Measurements from ENCODE around the gene NR6A1. TPM values are rescaled to one million over a fixed set of nuclear protein-coding genes. Genes with fewer than 3 reads are reported as not detected.

The NR6A1 gene
- total RNA-seq, 4 donors from 2014 or later, result 1.7 to 8.4 (median 5.5) TPM

DNA sequence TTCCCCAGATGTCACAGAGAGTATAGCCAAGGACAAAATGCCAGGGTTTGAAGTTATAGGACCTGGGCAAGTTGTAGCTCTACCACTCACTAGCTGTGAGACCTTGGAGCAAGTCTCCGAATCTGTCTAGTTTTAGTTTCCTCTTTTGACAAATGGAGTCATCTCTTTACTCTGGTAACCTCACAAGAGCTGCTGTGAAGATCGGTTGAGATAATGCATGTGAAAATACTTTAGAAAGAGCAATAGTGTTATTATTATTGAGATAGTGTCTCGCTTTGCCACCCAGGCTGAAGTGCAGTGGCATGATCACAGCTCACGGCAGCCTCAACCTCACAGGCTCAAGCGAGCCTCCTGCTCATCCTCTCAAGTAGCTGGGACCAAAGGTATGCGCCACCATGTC lies 146.0 kb downstream of the NR6A1 start:
- no peak for DNase-seq (ENCODE audit: low spot score in 2 of 2)
- peaks cover 0 to 10% (median 0%) of the 10 kb centered on the region in 4 donors for H3K4me1 ChIP-seq
- H3K4me3 ChIP-seq, result no peak overlapping the region
- no peaks in the 10 kb centered on the region for H3K36me3 ChIP-seq
- TF ChIP-seq, protein P1, sequence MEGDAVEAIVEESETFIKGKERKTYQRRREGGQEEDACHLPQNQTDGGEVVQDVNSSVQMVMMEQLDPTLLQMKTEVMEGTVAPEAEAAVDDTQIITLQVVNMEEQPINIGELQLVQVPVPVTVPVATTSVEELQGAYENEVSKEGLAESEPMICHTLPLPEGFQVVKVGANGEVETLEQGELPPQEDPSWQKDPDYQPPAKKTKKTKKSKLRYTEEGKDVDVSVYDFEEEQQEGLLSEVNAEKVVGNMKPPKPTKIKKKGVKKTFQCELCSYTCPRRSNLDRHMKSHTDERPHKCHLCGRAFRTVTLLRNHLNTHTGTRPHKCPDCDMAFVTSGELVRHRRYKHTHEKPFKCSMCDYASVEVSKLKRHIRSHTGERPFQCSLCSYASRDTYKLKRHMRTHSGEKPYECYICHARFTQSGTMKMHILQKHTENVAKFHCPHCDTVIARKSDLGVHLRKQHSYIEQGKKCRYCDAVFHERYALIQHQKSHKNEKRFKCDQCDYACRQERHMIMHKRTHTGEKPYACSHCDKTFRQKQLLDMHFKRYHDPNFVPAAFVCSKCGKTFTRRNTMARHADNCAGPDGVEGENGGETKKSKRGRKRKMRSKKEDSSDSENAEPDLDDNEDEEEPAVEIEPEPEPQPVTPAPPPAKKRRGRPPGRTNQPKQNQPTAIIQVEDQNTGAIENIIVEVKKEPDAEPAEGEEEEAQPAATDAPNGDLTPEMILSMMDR (IDR thresholded peaks at IDR 0.05), result no peak
- TF ChIP-seq EP300 (IDR thresholded peaks at IDR 0.05) (no peak), POLR2A (IDR thresholded peaks at IDR 0.05) (no peak)
- H3K27ac ChIP-seq, result no peak overlapping the region
- WGBS, 2 donors, result 90 to 93% methylated on average over 6 of the region's 6 CpGs
- H3K27me3 ChIP-seq, result no peaks in the 10 kb centered on the region
- no peaks in the 10 kb centered on the region for H3K9me3 ChIP-seq

DNA sequence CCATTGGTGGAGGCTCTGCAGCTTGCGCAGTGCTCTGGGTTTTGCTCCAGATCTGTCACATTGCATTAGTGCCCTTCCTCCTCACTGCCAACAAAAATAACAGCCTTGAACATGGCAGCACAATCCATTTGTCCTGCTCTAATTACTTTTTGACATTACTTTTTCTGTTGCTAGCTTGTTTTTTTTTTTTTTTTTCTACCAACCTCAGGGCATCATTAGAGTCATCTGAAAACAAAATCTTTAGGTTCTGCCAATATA lies 146.4 kb downstream of the NR6A1 start:
- Histone ChIP-seq H3K27me3 (no peaks in the 10 kb centered on the region), H3K9me3 (no peaks in the 10 kb centered on the region), H3K4me3 (no peak overlapping the region), H3K4me1 (peaks cover 0 to 10% (median 0%) of the 10 kb centered on the region in 4 donors), H3K36me3 (no peaks in the 10 kb centered on the region), H3K27ac (no peak overlapping the region)
- WGBS, 2 donors, result 90 to 100% methylated on average over 1 of the region's 1 CpG
- TF ChIP-seq POLR2A (IDR thresholded peaks at IDR 0.05), result no peak
- no peak for TF ChIP-seq EP300 (IDR thresholded peaks at IDR 0.05)
- TF ChIP-seq, protein P1 (IDR thresholded peaks at IDR 0.05), result no peak
- no peak for DNase-seq (ENCODE audit: low spot score in 2 of 2)

DNA sequence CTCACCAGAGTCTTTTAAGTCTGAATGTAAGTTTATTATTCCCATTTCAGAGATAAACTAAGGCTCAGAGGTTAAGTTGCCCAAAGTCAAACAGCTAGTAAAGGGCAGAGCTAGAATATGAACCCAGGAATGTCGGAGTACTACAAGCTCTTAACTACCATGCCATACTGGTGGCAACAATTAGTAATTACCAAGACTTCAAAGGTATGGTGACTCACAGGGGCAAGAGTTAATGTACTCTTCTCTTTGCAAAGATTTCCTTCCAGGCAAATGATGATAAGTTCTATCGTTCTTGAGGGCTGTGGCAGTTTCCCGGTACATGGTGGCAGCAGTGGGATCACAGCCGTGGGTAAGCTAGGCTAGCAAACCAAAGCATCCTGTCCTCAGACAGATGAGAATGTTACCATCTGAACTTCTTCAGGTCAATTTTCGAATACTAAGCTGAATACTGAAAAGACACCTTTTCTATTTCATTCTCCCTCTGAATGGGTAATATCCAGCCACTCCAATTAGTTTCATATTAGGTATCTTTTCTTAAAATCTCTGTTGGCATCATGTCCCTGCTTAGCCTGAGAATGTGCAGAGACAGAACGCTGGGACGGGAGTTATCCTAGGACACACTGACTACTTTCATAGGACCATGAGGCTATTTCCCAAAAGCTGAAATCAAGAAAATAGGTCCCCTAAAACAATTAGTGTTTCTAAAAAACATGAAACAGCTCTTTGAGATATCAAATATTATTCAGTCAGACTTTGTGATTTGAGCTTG lies 147.0 kb downstream of the NR6A1 start:
- Histone ChIP-seq H3K27ac (no peak overlapping the region), H3K27me3 (no peaks in the 10 kb centered on the region), H3K9me3 (no peaks in the 10 kb centered on the region), H3K4me1 (peaks cover 0 to 10% (median 0%) of the 10 kb centered on the region in 4 donors), H3K4me3 (no peak overlapping the region), H3K36me3 (no peaks in the 10 kb centered on the region)
- no peak for DNase-seq (ENCODE audit: low spot score in 2 of 2)
- 94 to 95% methylated on average over 7 of the region's 7 CpGs for WGBS, 2 donors
- TF ChIP-seq, protein P1 (IDR thresholded peaks at IDR 0.05), result no peak
- TF ChIP-seq EP300 (IDR thresholded peaks at IDR 0.05) (no peak), POLR2A (IDR thresholded peaks at IDR 0.05) (no peak)

DNA sequence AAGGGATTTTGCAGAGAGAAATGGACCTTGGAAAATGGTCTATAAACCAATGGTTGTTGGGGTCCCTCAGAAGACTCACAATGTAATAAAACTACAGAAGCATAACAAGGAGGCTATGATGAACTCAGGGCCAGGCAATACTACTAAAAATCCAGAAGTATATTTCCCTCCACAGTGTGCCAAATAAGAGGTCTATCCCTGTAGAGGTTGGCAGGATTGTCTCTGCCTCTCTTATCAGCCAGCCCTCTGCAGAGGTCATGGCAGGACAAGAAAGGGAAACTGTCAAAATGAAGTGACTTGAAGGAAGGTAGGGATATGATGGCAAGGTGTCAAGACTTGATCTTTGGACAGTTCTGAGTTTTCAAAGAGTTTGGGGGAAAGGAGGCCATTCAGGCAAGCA lies 148.2 kb downstream of the NR6A1 start:
- H3K9me3 ChIP-seq, result no peaks in the 10 kb centered on the region

More for the DNA sequence above, 148.2 kb downstream of the NR6A1 start:
- Histone ChIP-seq H3K4me3 (no peak overlapping the region), H3K27me3 (no peaks in the 10 kb centered on the region), H3K4me1 (peaks cover 0 to 10% (median 0%) of the 10 kb centered on the region in 4 donors), H3K27ac (no peak overlapping the region), H3K36me3 (no peaks in the 10 kb centered on the region)
- DNase-seq (ENCODE audit: low spot score in 2 of 2), result no peak
- no peak for TF ChIP-seq EP300 (IDR thresholded peaks at IDR 0.05)
- TF ChIP-seq POLR2A (IDR thresholded peaks at IDR 0.05), result no peak
- TF ChIP-seq, protein P1 (IDR thresholded peaks at IDR 0.05), result no peak
